ENCODE results near the gene HK1. TPM values are rescaled to one million over a fixed set of nuclear protein-coding genes. Genes with fewer than 3 reads are reported as not detected.

The HK1 gene
- total RNA-seq, 2 donors from 2014 or later = 38.0 to 78.8 TPM

DNA sequence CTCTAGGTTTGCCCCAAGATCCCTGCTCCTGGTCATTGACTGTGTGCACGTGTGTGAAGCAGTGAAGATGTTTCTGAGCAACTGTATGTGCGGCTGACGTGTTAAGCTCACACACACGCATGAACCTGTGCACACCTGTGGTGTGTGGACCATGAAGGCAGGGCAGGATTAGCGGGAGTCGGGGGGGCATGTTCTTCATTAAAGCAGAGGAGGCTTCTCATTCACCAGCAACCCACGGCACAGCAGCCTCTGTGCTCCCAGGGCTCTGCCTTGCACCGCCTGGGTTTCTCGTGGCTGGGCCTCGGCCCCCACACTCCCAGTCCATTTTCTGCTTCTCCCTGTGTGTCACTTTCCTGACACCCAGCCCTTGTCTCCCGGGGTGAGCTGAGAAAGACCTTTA lies 139.2 kb downstream of the HK1 start:
- no peak overlapping the region for H3K27ac ChIP-seq (ENCODE audit: low read depth, low read length)
- 90 to 91% methylated on average over 10 to 11 of the region's 11 CpGs for WGBS, 2 experiments (ENCODE audit: insufficient coverage in 1 of 2, insufficient read length in 1 of 2)
- H3K27me3 Mint-ChIP-seq (ENCODE audit: insufficient read depth) = peaks cover 10% of the 10 kb centered on the region
- no peak overlapping the region for H3K4me3 ChIP-seq (ENCODE audit: low read length)
- no peak overlapping the region for H3K4me3 Mint-ChIP-seq
- DNase-seq = no peak
- H3K27me3 ChIP-seq (ENCODE audit: control insufficient read depth, insufficient read depth, low read length, poor library complexity, severe bottlenecking) = no peaks in the 10 kb centered on the region
- TF ChIP-seq, protein P1, sequence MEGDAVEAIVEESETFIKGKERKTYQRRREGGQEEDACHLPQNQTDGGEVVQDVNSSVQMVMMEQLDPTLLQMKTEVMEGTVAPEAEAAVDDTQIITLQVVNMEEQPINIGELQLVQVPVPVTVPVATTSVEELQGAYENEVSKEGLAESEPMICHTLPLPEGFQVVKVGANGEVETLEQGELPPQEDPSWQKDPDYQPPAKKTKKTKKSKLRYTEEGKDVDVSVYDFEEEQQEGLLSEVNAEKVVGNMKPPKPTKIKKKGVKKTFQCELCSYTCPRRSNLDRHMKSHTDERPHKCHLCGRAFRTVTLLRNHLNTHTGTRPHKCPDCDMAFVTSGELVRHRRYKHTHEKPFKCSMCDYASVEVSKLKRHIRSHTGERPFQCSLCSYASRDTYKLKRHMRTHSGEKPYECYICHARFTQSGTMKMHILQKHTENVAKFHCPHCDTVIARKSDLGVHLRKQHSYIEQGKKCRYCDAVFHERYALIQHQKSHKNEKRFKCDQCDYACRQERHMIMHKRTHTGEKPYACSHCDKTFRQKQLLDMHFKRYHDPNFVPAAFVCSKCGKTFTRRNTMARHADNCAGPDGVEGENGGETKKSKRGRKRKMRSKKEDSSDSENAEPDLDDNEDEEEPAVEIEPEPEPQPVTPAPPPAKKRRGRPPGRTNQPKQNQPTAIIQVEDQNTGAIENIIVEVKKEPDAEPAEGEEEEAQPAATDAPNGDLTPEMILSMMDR (conservative IDR thresholded peaks at IDR 0.05) = no peak
- H3K9me3 Mint-ChIP-seq = no peaks in the 10 kb centered on the region
- H3K4me1 Mint-ChIP-seq = peaks cover 9% of the 10 kb centered on the region
- H3K9ac ChIP-seq (ENCODE audit: extremely low read depth, low read length, poor library complexity, severe bottlenecking) = no peak overlapping the region
- H3K36me3 Mint-ChIP-seq (ENCODE audit: low read depth) = no peaks in the 10 kb centered on the region
- no peaks in the 10 kb centered on the region for H3K9me3 ChIP-seq (ENCODE audit: control insufficient read depth, low read length)
- H3K27ac Mint-ChIP-seq = peak overlapping the region; percentile 33
- no peaks in the 10 kb centered on the region for H3K36me3 ChIP-seq (ENCODE audit: control insufficient read depth, insufficient read depth, low read length)
- H3K4me1 ChIP-seq (ENCODE audit: control insufficient read depth, insufficient read depth, low read length) = no peaks in the 10 kb centered on the region

DNA sequence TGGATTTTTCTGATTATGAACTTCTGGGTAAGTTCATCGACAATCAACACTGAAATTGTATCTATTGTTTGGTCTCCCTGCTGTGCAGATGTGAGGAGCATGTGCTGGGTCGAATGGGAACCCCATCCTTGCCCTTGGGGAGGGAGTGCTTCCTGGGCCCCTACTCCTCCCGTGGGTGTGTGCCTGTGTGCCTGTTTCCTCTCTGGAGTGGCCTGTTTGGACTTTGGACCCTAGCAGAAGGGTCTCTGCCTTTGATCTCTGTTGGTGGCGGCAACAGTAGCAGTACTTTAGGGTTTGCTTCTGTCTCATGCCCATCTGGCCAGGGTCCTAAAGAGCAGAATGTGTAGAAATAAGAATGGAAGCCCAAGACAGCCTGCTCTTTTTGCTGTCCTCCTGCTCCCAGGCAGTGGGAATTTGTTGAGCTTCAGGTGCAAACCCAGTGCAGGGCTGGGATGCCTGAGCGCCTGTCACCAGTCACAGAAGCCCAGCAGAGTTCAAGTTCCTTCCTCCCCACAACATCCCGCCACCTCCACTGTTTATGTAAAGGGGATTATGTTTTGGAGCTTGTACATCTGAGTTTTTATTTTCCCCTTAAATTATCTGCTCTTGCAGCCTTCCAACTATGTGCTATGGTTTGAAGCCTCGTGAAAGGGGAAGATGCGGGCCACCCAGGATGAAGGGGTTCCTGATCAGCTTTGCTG lies 139.9 kb downstream of the HK1 start:
- Histone ChIP-seq H3K9ac (ENCODE audit: extremely low read depth, low read length, poor library complexity, severe bottlenecking) (no peak overlapping the region), H3K4me1 (ENCODE audit: control insufficient read depth, insufficient read depth, low read length) (no peaks in the 10 kb centered on the region), H3K27ac (ENCODE audit: low read depth, low read length) (no peak overlapping the region), H3K27me3 (ENCODE audit: control insufficient read depth, insufficient read depth, low read length, poor library complexity, severe bottlenecking) (no peaks in the 10 kb centered on the region), H3K36me3 (ENCODE audit: control insufficient read depth, insufficient read depth, low read length) (no peaks in the 10 kb centered on the region), H3K4me3 (ENCODE audit: low read length) (no peak overlapping the region), H3K9me3 (ENCODE audit: control insufficient read depth, low read length) (no peaks in the 10 kb centered on the region)
- DNase-seq = no peak
- Mint-ChIP-seq H3K27me3 (ENCODE audit: insufficient read depth) (peaks cover 10% of the 10 kb centered on the region), H3K9me3 (no peaks in the 10 kb centered on the region), H3K4me3 (no peak overlapping the region), H3K4me1 (peaks cover 9% of the 10 kb centered on the region), H3K36me3 (ENCODE audit: low read depth) (no peaks in the 10 kb centered on the region), H3K27ac (no peak overlapping the region)
- TF ChIP-seq, protein P1 (conservative IDR thresholded peaks at IDR 0.05) = no peak
- 80 to 85% methylated on average over 6 to 8 of the region's 8 CpGs for WGBS, 2 experiments (ENCODE audit: insufficient coverage in 1 of 2, insufficient read length in 1 of 2)

DNA sequence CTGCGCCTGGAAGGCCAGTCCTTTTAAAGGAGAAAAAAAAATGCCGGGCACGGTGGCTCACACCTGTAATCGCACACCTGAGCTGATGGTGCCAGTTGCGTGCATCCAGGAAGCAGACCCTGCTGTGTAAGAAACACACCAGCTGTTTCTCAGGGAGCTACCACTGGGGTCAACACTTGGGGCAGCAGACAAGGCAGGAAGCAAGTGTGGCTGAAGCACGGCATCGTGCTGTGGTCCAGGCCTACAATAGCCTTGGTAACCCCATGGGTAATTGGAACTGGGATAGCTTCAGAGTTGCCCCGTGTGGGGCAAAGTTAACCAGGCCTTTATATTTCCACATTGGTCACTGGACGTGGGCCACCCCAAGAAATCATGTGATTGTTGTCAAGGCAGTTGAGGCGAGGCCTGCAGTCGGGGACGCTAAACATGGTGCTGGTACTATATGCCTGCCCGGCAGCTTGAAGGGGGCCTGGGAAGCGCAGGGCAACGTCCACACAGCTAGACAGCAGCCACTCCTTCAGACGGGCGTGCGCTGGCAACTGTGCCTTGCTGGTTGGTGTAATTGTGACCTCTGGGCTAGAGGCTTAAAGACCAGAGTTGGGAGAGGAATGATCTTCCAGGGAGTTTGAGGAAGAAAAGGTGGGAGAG lies 140.9 kb downstream of the HK1 start:
- no peaks in the 10 kb centered on the region for H3K9me3 Mint-ChIP-seq
- 90 to 93% methylated on average over 14 to 18 of the region's 18 CpGs for WGBS, 2 experiments (ENCODE audit: insufficient coverage in 1 of 2, insufficient read length in 1 of 2)
- Histone ChIP-seq H3K27ac (ENCODE audit: low read depth, low read length) (no peak overlapping the region), H3K4me1 (ENCODE audit: control insufficient read depth, insufficient read depth, low read length) (no peaks in the 10 kb centered on the region), H3K4me3 (ENCODE audit: low read length) (no peak overlapping the region), H3K36me3 (ENCODE audit: control insufficient read depth, insufficient read depth, low read length) (no peaks in the 10 kb centered on the region), H3K9me3 (ENCODE audit: control insufficient read depth, low read length) (no peaks in the 10 kb centered on the region), H3K9ac (ENCODE audit: extremely low read depth, low read length, poor library complexity, severe bottlenecking) (no peak overlapping the region), H3K27me3 (ENCODE audit: control insufficient read depth, insufficient read depth, low read length, poor library complexity, severe bottlenecking) (no peaks in the 10 kb centered on the region)
- peaks cover 10% of the 10 kb centered on the region for H3K27me3 Mint-ChIP-seq (ENCODE audit: insufficient read depth)
- H3K36me3 Mint-ChIP-seq (ENCODE audit: low read depth) = no peaks in the 10 kb centered on the region
- H3K4me1 Mint-ChIP-seq = peaks cover 9% of the 10 kb centered on the region
- no peak overlapping the region for H3K27ac Mint-ChIP-seq
- no peak for DNase-seq
- TF ChIP-seq, protein P1 (conservative IDR thresholded peaks at IDR 0.05) = no peak
- no peak overlapping the region for H3K4me3 Mint-ChIP-seq
